ENCODE results near the gene PIK3AP1. TPM values are rescaled to one million over a fixed set of nuclear protein-coding genes. Genes with fewer than 3 reads are reported as not detected.
"Not testable (repeated sequence)": the region's sequence is repeated elsewhere in the genome, so short reads cannot be mapped to it uniquely, and the experiment has no call there.

The PIK3AP1 gene
- total RNA-seq, 4 donors from 2014 or later = 1.7 to 10.6 (median 8.4) TPM

DNA sequence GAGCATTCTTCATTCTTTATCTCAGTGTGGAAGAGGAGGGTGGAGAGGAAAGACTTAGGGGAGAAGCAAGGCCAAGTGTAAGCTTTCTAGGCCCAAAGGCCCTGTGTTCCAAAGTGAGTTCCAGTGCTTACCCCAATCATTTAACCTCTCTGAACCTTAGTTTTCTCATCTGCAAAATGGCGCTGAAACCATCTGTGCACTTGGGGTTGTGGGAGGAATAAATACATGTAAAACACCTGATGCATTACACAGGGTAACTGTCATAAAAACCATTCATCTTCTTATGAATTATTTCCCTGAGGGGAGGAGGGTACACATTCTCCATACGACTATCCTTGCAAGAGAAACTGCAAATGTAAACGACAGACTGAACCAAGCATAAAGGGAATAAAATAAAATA, 19.0 kb downstream of the PIK3AP1 start:
- Histone ChIP-seq H3K4me1 (no peaks in the 10 kb centered on the region), H3K36me3 (no peaks in the 10 kb centered on the region), H3K9me3 (no peaks in the 10 kb centered on the region), H3K27me3 (no peaks in the 10 kb centered on the region), H3K27ac (no peak overlapping the region), H3K4me3 (no peak overlapping the region)
- intact Hi-C loops (cut with DNase I; ENCODE audit: low total_unique reads) = no loop called here
- no peak for TF ChIP-seq CTCF (IDR thresholded peaks at IDR 0.05)
- TF ChIP-seq POLR2A (IDR thresholded peaks at IDR 0.05) = no peak
- no peak for DNase-seq

DNA sequence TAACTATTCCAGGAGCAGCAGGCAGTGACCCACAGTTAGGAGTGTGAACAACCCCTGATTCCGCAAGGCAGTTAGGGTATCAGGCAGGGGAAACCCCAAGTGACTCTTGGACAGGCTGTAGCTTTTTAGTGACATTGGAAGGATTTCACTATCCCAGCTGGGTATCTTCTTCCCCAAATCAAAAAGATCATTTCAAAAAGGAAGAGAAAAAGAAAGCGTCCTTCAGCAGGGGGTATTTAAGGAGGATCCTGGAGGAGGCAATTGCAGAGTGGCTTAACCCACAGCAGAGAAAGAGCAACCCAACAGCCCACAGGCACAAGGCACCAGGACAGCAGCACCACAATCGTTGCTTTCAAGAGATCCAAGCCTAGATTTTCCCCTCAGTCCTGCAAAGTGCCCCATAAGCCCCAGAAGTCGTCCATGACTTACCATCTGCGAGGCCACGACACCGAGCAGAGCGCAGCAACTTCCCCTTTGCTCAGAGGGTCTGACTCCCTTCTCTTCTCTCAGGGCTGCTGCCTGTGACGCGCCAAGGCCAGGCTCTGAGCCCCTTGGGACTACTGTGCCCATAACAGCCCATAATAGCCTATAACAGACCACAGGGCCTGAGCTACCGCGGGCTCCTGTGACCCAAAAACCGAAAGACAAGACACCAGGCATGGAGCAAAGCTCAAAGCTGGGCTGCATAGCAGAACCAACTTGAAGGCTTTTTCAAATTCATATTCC, 19.8 kb downstream of the PIK3AP1 start:
- intact Hi-C loops (cut with DNase I; ENCODE audit: low total_unique reads) = no loop called here
- no peaks in the 10 kb centered on the region for H3K27me3 ChIP-seq
- H3K4me1 ChIP-seq = no peaks in the 10 kb centered on the region
- no peaks in the 10 kb centered on the region for H3K36me3 ChIP-seq
- no peak overlapping the region for H3K27ac ChIP-seq
- H3K4me3 ChIP-seq = no peak overlapping the region
- no peak for DNase-seq
- no peak for TF ChIP-seq CTCF (IDR thresholded peaks at IDR 0.05)
- TF ChIP-seq POLR2A (IDR thresholded peaks at IDR 0.05) = no peak
- H3K9me3 ChIP-seq = no peaks in the 10 kb centered on the region

DNA sequence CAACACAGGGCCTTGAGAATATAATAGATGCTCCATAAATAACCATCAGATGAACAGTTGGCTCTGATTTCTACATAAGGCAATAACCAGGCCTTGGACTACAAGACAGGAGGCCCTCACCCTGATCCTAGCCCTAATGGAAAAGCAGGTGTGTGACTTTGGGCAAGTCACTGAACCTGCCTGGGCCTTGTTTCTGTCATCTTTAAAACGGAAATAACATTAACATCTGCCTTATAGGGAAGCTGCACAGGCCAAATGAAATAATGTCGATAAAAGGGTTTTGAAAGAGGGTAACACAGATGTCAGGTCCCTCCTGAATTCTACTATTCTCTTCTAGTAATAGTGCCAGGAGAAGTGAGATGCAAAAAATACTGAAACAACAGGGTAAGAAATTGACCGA, 20.7 kb downstream of the PIK3AP1 start:
- TF ChIP-seq POLR2A (IDR thresholded peaks at IDR 0.05) (no peak), CTCF (IDR thresholded peaks at IDR 0.05) (no peak)
- no peaks in the 10 kb centered on the region for H3K9me3 ChIP-seq
- no peak overlapping the region for H3K4me3 ChIP-seq
- no peak overlapping the region for H3K27ac ChIP-seq
- H3K27me3 ChIP-seq = no peaks in the 10 kb centered on the region
- DNase-seq = no peak
- H3K4me1 ChIP-seq = no peaks in the 10 kb centered on the region
- intact Hi-C loops (cut with DNase I; ENCODE audit: low total_unique reads) = no loop called here
- no peaks in the 10 kb centered on the region for H3K36me3 ChIP-seq

- H3K9me3 ChIP-seq; H3K4me3 ChIP-seq; H3K36me3 ChIP-seq; DNase-seq; H3K27me3 ChIP-seq; intact Hi-C loops (cut with DNase I; ENCODE audit: low total_unique reads); H3K27ac ChIP-seq; H3K4me1 ChIP-seq: not testable (repeated sequence)
Measured at GRCh38 chr10:96698305-96698704, 22.0 kb downstream of the PIK3AP1 start.

GRCh38 chr10:96697438-96697837, 22.9 kb downstream of the PIK3AP1 start:
- Histone ChIP-seq H3K4me1 (no peaks in the 10 kb centered on the region), H3K9me3 (no peaks in the 10 kb centered on the region), H3K4me3 (no peak overlapping the region), H3K27ac (no peak overlapping the region), H3K27me3 (no peaks in the 10 kb centered on the region), H3K36me3 (no peaks in the 10 kb centered on the region)
- intact Hi-C loops (cut with DNase I; ENCODE audit: low total_unique reads) = no loop called here
- TF ChIP-seq CTCF (IDR thresholded peaks at IDR 0.05) = no peak
- TF ChIP-seq POLR2A (IDR thresholded peaks at IDR 0.05) = no peak
- no peak for DNase-seq

All from uterus (tissue), 4 donors.